GM12891 (cell line): ENCODE results near the gene HCN4.

Experiments used
- POLR2A ChIP-seq: IDR thresholded peaks from 2 replicates; pipeline ENCODE4 v1.6.1; 2011; ENCODE audit warnings: low read depth, low read length, control low read depth
- POLR2AphosphoS5 ChIP-seq: IDR thresholded peaks from 2 replicates; pipeline ENCODE4 v1.6.1; 2011; ENCODE audit warnings: low read depth, low read length, control low read depth
- POU2F2 ChIP-seq: IDR thresholded peaks from 2 replicates; pipeline ENCODE4 v1.6.1; 2011; ENCODE audit warnings: low read depth, mild to moderate bottlenecking, control low read depth, low read length, moderate library complexity
- TAF1 ChIP-seq: IDR thresholded peaks from 2 replicates; pipeline ENCODE4 v1.6.1; 2011; ENCODE audit warnings: low read depth, low read length, control low read depth

DNA sequence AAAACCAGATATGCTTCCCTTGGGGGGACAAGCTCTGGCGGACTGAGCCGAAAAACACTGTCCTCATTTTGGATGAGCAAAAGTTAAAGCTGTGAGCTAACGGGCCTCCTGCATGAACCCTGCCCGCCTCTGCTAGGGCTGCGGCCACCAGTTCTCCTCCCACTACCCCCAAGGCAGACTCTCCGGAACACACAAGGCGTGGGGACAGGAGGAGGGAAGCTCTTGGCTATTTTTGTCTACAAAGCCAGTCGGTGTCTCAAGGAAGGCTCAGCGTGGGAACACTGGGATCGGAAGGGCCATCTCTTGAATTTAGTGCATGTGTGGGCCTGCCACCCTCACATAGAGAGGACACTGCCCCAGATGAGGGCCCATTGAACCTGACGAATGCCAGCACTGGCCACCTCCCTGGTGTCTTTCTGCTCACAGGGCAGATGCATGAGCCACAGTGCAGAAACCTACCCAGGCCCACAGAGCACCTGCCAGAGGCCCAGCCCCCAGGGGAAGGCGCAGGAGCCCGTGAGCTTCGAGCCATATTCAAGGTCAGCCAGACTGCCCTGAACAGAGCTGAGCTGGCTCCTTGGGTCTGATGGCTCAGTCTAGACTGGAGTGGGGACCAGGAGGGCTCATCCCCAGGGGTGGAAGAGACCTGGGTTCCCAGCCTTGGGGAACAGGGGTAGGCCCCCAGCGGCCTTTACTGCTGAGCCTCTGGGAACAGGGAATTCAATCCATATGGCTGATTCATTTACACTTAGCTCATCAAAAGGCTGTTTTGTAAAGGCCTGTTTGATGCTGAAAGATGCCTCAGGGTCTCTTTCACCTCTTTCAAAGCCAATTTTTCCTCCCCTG lies 38.3 kb downstream of the HCN4 start:
- TF ChIP-seq POLR2AphosphoS5 (no peak), POLR2A (no peak), POU2F2 (no peak), TAF1 (no peak)
